Measurements from ENCODE around the gene CHD9. TPM values are rescaled to one million over a fixed set of nuclear protein-coding genes. Genes with fewer than 3 reads are reported as not detected.

The CHD9 gene
- total RNA-seq, 4 donors from 2014 or later, result 46.8 to 85.5 (median 55.6) TPM

- no peak overlapping the region for H3K27ac ChIP-seq
- ATAC-seq, result peak; percentile 43
- no peaks in the 10 kb centered on the region for H3K9me3 ChIP-seq
- H3K36me3 ChIP-seq, result peaks cover 0 to 30% of the 10 kb centered on the region in 2 donors
- peaks cover 0 to 26% (median 0%) of the 10 kb centered on the region in 3 donors for H3K4me1 ChIP-seq
- H3K4me3 ChIP-seq, result no peak overlapping the region
- H3K27me3 ChIP-seq, result no peaks in the 10 kb centered on the region
- TF ChIP-seq CTCF (IDR thresholded peaks at IDR 0.05) (peak; percentile 54 to 68 (median 65)), EP300 (IDR thresholded peaks at IDR 0.05) (no peak), POLR2A (IDR thresholded peaks at IDR 0.05) (no peak), POLR2AphosphoS5 (IDR thresholded peaks at IDR 0.05) (no peak)
- 57 to 62% methylated on average over 5 to 6 of the region's 6 CpGs for WGBS, 2 donors (ENCODE audit: low coverage in 1 of 2)
These were observed 105.1 kb downstream of the CHD9 start for GRCh38 chr16:53159781-53160436.

- no peak overlapping the region for H3K4me3 ChIP-seq
- TF ChIP-seq CTCF (IDR thresholded peaks at IDR 0.05) (no peak), POLR2AphosphoS5 (IDR thresholded peaks at IDR 0.05) (no peak), POLR2A (IDR thresholded peaks at IDR 0.05) (no peak), EP300 (IDR thresholded peaks at IDR 0.05) (no peak)
- H3K27me3 ChIP-seq, result no peaks in the 10 kb centered on the region
- no peak overlapping the region for H3K27ac ChIP-seq
- H3K36me3 ChIP-seq, result peaks cover 0 to 5% of the 10 kb centered on the region in 2 donors
- no peaks in the 10 kb centered on the region for H3K9me3 ChIP-seq
- peaks cover 0 to 51% (median 2%) of the 10 kb centered on the region in 3 donors for H3K4me1 ChIP-seq
- no peak for ATAC-seq
These were observed 111.3 kb downstream of the CHD9 start for GRCh38 chr16:53166099-53166498.

GRCh38 chr16:53168744-53169143, 114.0 kb downstream of the CHD9 start:
- no peak for ATAC-seq
- Histone ChIP-seq H3K9me3 (no peaks in the 10 kb centered on the region), H3K4me1 (peaks cover 0 to 52% (median 2%) of the 10 kb centered on the region in 3 donors), H3K4me3 (no peak overlapping the region), H3K36me3 (no peaks in the 10 kb centered on the region), H3K27ac (no peak overlapping the region), H3K27me3 (no peaks in the 10 kb centered on the region)
- no peak for TF ChIP-seq POLR2AphosphoS5 (IDR thresholded peaks at IDR 0.05)
- TF ChIP-seq CTCF (IDR thresholded peaks at IDR 0.05), result no peak
- TF ChIP-seq POLR2A (IDR thresholded peaks at IDR 0.05), result no peak
- TF ChIP-seq EP300 (IDR thresholded peaks at IDR 0.05), result no peak
- 91% methylated on average over 6 of the region's 6 CpGs; no CpG with 5 or more reads in 1 of the 2 donors for WGBS, 2 donors (ENCODE audit: low coverage in 1 of 2)

- Histone ChIP-seq H3K4me3 (no peak overlapping the region), H3K9me3 (no peaks in the 10 kb centered on the region), H3K36me3 (no peaks in the 10 kb centered on the region), H3K27me3 (no peaks in the 10 kb centered on the region), H3K27ac (no peak overlapping the region), H3K4me1 (peaks cover 0 to 41% (median 2%) of the 10 kb centered on the region in 3 donors)
- WGBS, 2 donors (ENCODE audit: low coverage in 1 of 2), result 81 to 89% methylated on average over 4 of the region's 4 CpGs
- ATAC-seq, result no peak
- TF ChIP-seq CTCF (IDR thresholded peaks at IDR 0.05) (no peak), EP300 (IDR thresholded peaks at IDR 0.05) (no peak), POLR2AphosphoS5 (IDR thresholded peaks at IDR 0.05) (no peak), POLR2A (IDR thresholded peaks at IDR 0.05) (no peak)
These were observed 117.7 kb downstream of the CHD9 start for GRCh38 chr16:53172517-53172916.

GRCh38 chr16:53175118-53175517, 120.3 kb downstream of the CHD9 start:
- H3K4me3 ChIP-seq, result no peak overlapping the region
- 67 to 100% methylated on average over 1 of the region's 1 CpG for WGBS, 2 donors (ENCODE audit: low coverage in 1 of 2)
- TF ChIP-seq POLR2A (IDR thresholded peaks at IDR 0.05), result no peak
- no peak for TF ChIP-seq POLR2AphosphoS5 (IDR thresholded peaks at IDR 0.05)
- no peak for TF ChIP-seq CTCF (IDR thresholded peaks at IDR 0.05)
- no peak for TF ChIP-seq EP300 (IDR thresholded peaks at IDR 0.05)
- no peaks in the 10 kb centered on the region for H3K27me3 ChIP-seq
- no peak for ATAC-seq
- H3K4me1 ChIP-seq, result peaks cover 0 to 34% (median 2%) of the 10 kb centered on the region in 3 donors
- no peak overlapping the region for H3K27ac ChIP-seq
- H3K9me3 ChIP-seq, result no peaks in the 10 kb centered on the region
- H3K36me3 ChIP-seq, result no peaks in the 10 kb centered on the region
